Skeletal muscle satellite cell (primary cell): Measurements from ENCODE around the gene GAD1.

Experiments
- H3K27me3 ChIP-seq: 2 replicates; pipeline ENCODE4 v1.7.0; 2013; ENCODE audit warnings: low read length; ENCODE audit not compliant: control insufficient read depth, insufficient read depth
- H3K36me3 ChIP-seq: 2 replicates; pipeline ENCODE4 v1.7.0; 2013; ENCODE audit warnings: mild to moderate bottlenecking, control low read depth, low read length; ENCODE audit not compliant: insufficient read depth
- H3K4me1 ChIP-seq: 2 replicates; pipeline ENCODE4 v1.7.0; 2013; ENCODE audit warnings: low read length; ENCODE audit not compliant: control insufficient read depth, insufficient read depth
- H3K4me2 ChIP-seq: 2 replicates; pipeline ENCODE4 v1.7.0; 2013; ENCODE audit warnings: mild to moderate bottlenecking, low read length
- H3K4me3 ChIP-seq: 2 replicates; pipeline ENCODE4 v1.7.0; 2013; ENCODE audit warnings: low read length
- H3K9ac ChIP-seq: 2 replicates; pipeline ENCODE4 v1.7.0; 2013; ENCODE audit warnings: mild to moderate bottlenecking, low read depth, low read length, moderate library complexity
- H3K9me3 ChIP-seq: replicated peaks from 2 replicates; pipeline ENCODE4 v1.7.0; 2013; ENCODE audit warnings: mild to moderate bottlenecking, control low read depth, low read length

Gene GAD1

DNA sequence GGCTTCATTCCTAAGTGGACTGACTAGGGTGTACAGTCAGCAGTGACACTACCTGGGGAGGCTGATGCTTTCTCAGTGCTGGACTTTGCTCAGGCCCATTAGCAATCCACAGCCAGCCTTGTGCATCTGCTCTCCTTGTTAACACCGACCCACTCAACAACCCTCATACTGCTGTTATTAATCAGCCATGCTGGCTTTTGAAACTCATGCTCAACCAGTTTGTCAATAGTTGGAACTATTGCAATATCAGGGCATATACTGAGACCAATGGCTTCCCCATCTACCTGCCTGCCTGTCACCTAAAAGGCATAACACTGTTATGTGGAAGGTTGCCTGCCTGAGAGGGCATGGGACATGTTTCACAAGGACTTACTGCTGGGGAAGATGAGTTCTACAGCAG lies 39.4 kb downstream of the GAD1 start:
- H3K9me3 ChIP-seq = no peaks in the 10 kb centered on the region
- no peaks in the 10 kb centered on the region for H3K36me3 ChIP-seq
- no peak overlapping the region for H3K9ac ChIP-seq
- H3K4me1 ChIP-seq = no peaks in the 10 kb centered on the region
- no peak overlapping the region for H3K4me2 ChIP-seq
- H3K27me3 ChIP-seq = no peaks in the 10 kb centered on the region
- H3K4me3 ChIP-seq = no peak overlapping the region

DNA sequence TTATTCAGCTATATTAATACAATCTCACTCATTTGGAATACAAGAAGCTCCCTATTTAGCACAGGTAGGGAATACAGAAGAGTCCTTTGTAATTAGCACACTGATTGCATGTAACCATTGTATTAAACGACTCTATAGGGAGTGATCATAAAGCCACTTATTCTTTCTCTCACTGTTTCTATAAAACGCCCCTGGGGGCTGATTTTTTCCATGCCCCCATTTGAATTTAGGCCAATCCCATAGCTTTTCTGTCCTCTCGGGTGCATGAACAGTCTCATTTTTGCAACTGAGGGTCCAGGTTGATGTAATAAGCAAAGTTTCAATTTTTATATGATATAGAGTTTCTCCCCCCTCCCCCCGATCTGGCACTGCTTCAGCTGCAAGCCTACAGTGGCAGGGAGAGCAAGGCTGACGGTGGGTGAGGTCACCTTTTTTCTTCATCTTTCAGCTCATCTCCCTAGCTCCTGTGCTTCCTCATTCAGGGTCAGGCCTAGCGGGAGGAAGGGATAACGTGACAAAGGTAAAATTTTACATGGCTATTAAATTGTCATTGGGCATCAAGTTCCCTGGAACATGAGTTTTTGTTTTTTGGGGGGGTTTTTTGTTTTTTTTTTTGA lies 45.7 kb downstream of the GAD1 start:
- H3K9ac ChIP-seq = no peak overlapping the region
- H3K4me2 ChIP-seq = no peak overlapping the region
- no peaks in the 10 kb centered on the region for H3K4me1 ChIP-seq
- no peaks in the 10 kb centered on the region for H3K9me3 ChIP-seq
- peaks cover 7% of the 10 kb centered on the region for H3K27me3 ChIP-seq
- H3K4me3 ChIP-seq = no peak overlapping the region
- H3K36me3 ChIP-seq = no peaks in the 10 kb centered on the region

DNA sequence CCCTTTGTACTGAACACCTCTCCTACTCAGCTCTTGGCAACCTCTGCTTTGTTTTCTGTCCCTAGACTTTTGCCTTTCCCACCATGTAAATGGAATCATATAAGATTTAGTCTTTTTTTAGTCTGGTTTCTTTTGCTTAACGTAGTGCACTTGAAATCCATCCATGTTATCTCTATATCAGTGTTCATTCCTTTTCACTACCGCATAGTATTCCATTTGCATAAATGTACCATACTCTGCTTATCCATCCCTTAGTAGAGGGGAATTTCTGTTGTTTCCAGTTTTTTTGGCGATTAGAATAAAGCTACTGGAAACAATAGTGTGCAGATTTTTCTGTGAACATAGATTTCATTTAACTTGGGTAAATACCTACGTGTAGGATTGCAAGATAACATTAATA lies 46.4 kb downstream of the GAD1 start:
- peaks cover 7% of the 10 kb centered on the region for H3K27me3 ChIP-seq
- no peaks in the 10 kb centered on the region for H3K9me3 ChIP-seq

DNA sequence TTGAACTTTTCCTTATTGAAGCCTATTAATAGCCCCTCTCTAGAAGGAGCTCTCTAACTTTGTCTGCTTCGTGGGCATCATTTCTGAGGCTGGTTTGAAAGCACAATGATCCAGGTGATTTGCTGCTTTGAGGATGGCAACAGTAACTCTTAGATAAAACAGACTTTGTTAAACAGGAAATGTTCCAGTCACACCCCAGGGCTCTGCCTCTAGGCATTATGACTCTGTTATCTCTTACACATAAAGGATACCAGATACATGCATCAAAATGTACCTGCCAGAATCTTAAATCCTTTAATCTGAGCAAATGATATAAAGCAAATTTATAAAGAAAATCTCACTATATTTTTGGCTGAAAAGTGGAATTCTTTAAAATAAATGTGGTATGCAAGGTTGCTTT lies 52.3 kb downstream of the GAD1 start:
- H3K4me3 ChIP-seq = no peak overlapping the region
- no peaks in the 10 kb centered on the region for H3K9me3 ChIP-seq
- peaks cover 4% of the 10 kb centered on the region for H3K4me1 ChIP-seq
- H3K36me3 ChIP-seq = no peaks in the 10 kb centered on the region
- no peak overlapping the region for H3K4me2 ChIP-seq
- H3K9ac ChIP-seq = no peak overlapping the region
- peaks cover 7% of the 10 kb centered on the region for H3K27me3 ChIP-seq

More for the DNA sequence above, 46.4 kb downstream of the GAD1 start:
- Histone ChIP-seq H3K9ac (no peak overlapping the region), H3K36me3 (no peaks in the 10 kb centered on the region), H3K4me3 (no peak overlapping the region), H3K4me2 (no peak overlapping the region), H3K4me1 (no peaks in the 10 kb centered on the region)

DNA sequence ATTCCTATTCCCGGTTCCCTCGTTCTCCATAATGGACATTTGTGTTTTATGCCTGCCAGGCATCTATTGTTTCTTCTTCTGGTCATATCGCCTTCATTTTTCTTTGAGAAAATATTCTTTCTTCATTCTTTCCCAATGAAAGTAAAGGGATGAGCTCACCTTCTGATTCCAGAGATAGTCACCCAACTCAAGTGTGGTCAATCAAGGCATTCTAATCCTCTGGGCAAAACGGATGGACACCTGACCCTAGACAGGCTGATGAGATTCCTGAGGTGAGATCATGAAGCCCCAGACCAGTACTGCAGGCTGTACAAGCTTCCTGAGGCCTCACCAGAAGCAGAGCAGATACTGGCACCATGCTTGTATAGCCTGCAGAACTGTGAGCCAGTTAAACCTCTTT lies 52.8 kb downstream of the GAD1 start:
- peaks cover 4% of the 10 kb centered on the region for H3K4me1 ChIP-seq
- H3K27me3 ChIP-seq = peaks cover 7% of the 10 kb centered on the region
- H3K4me3 ChIP-seq = no peak overlapping the region
- H3K4me2 ChIP-seq = no peak overlapping the region
- H3K9me3 ChIP-seq = no peaks in the 10 kb centered on the region
- no peaks in the 10 kb centered on the region for H3K36me3 ChIP-seq
- no peak overlapping the region for H3K9ac ChIP-seq

DNA sequence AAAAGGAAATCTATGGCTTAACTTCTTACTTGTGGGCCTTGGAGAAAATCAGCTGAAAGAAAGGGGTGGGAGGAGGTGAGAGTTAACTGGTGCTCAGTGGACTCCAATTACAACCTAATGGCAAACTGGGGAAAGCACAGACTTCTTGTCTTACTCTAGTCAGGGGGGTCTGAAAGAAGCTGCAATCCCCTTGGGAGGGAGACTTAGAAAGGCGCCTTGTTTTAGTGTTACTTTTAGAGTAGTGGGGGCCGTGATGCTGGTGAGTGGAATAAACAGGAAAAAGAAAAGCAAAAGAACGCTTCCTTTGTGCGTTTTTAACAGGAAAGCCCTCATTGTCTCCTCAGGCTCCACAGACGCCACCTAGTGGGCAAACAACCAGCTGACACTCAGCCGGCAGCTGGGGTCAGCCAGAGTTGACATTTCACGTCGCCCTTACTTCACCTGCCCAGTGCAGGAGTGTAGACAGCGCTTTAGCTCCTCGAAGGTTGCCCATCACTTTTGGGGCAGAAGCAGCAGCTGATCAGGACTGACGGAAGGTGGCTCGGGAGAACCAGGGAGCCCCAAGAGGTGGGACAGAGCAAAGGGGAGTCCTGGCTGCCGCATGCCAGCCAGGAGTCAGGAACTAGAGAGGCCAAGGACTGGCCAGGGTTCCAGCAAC lies 56.5 kb downstream of the GAD1 start:
- H3K4me2 ChIP-seq = peak overlapping the region; percentile 80

DNA sequence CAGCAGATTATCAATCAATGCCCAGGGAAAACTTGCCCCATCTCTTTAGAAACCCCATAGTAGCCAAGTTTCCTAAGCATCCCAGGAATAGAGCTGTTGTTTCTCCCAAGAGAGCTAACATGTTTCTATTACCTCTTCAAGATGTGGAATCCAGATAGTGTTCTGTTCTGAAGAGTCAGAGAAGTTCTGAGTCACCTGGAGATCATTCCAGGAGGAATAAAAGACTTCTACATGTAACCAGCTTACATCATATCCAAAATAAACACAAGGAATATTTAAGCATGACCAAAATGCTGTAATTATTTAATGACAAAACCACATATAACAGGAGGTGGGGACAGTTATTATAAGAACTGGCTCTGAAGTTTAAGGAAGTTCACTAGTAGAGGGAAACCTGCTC lies 61.4 kb downstream of the GAD1 start:
- no peak overlapping the region for H3K4me3 ChIP-seq
- peaks cover under 1% of the 10 kb centered on the region for H3K4me1 ChIP-seq
- H3K9me3 ChIP-seq = no peaks in the 10 kb centered on the region
- H3K9ac ChIP-seq = no peak overlapping the region
- no peak overlapping the region for H3K4me2 ChIP-seq
- H3K36me3 ChIP-seq = no peaks in the 10 kb centered on the region
- H3K27me3 ChIP-seq = peaks cover 38% of the 10 kb centered on the region

More for the DNA sequence above, 56.5 kb downstream of the GAD1 start:
- Histone ChIP-seq H3K9ac (peak overlapping the region; percentile 45), H3K4me1 (peaks cover 4% of the 10 kb centered on the region), H3K36me3 (no peaks in the 10 kb centered on the region), H3K9me3 (no peaks in the 10 kb centered on the region), H3K27me3 (peaks cover 18% of the 10 kb centered on the region), H3K4me3 (peak overlapping the region; percentile 60)

DNA sequence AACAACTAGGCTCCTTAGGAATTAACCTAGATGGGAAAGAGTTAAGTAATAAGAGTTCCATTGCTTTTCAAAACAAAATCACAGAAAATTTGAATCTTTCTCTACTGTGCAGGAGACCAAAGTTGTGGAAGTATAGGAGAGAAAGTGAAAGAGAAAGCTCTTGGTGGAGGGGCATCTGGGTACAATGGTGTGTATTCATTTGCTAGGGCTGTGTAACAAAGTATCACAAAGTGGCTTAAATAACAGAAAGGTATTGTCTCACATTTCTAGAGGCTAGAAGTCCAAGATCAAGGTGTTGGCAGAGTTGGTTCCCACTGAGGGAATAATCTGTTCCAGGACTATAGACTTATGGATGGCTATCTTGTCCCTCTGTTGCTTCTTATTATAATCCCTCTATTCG lies 61.8 kb downstream of the GAD1 start:
- Histone ChIP-seq H3K4me1 (no peaks in the 10 kb centered on the region), H3K9me3 (no peaks in the 10 kb centered on the region), H3K9ac (no peak overlapping the region), H3K36me3 (no peaks in the 10 kb centered on the region), H3K4me2 (no peak overlapping the region), H3K4me3 (no peak overlapping the region), H3K27me3 (peaks cover 38% of the 10 kb centered on the region)

DNA sequence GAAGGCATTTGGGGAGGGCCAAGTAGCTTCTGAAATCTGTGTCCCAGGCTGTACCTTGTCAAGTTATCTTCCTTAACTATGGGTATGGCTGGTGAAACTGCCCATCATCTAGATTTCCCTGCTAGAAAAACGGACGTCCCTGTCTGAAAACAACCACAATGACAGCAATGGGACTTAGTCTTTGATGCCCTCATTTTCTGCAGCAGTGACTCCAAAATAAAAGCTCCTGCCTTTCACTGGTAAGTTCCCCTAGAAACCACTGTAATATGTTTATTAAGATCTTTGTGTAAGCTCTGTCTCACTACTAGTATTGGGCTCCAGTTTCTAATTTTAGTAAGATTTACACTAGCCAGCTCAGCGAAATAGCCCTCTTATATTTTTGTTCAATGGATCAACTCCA lies 65.2 kb downstream of the GAD1 start:
- no peak overlapping the region for H3K4me2 ChIP-seq
- no peak overlapping the region for H3K4me3 ChIP-seq
- H3K4me1 ChIP-seq = peaks cover 11% of the 10 kb centered on the region
- H3K9me3 ChIP-seq = no peaks in the 10 kb centered on the region
- no peak overlapping the region for H3K9ac ChIP-seq
- H3K27me3 ChIP-seq = peaks cover 27% of the 10 kb centered on the region
- H3K36me3 ChIP-seq = no peaks in the 10 kb centered on the region

DNA sequence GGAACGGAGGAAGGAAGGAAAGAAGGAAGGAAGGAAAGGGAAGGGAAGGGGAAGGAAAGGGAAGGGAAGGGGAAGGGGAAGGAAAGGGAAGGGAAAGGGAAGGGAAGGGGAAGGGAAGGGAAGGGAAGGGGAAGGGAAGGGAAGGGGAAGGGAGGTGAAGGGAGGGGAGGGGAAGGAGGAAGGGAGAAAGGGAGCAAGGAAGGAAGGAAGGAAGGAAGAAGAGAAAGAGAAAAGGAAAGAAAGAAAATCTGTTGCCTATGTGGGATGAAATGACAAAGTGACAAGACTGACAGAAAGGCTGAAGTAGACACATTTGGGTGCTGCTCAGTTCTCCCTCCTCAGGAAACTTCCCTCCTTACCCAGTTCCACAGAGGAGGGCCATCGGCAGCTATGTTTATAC lies 66.1 kb downstream of the GAD1 start:
- no peak overlapping the region for H3K4me2 ChIP-seq
- no peaks in the 10 kb centered on the region for H3K9me3 ChIP-seq
- H3K4me1 ChIP-seq = peaks cover 11% of the 10 kb centered on the region
- H3K27me3 ChIP-seq = peaks cover 24% of the 10 kb centered on the region
- no peak overlapping the region for H3K4me3 ChIP-seq
- no peak overlapping the region for H3K9ac ChIP-seq
- no peaks in the 10 kb centered on the region for H3K36me3 ChIP-seq

DNA sequence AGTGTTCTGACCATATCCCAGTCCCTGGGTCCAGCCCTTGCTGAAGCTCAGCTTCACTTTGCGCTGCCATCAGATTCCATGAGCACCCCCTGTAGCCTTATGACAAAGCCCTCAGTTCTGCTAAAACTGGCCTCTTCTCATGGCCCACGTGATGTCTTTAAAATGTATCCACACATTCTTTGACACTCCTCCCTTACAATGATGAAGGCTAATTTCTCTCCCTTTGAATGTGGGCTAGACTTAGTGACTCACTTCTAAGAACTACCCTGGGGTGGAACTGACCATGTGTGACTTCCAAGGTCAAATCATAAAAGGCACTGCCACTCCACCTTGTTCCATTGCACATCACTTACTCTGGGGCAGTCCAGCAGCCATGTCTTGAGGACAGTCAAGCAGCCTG lies 67.0 kb downstream of the GAD1 start:
- no peaks in the 10 kb centered on the region for H3K9me3 ChIP-seq

More for the DNA sequence above, 67.0 kb downstream of the GAD1 start:
- Histone ChIP-seq H3K36me3 (no peaks in the 10 kb centered on the region), H3K4me2 (no peak overlapping the region), H3K27me3 (peaks cover 24% of the 10 kb centered on the region), H3K4me1 (peaks cover 11% of the 10 kb centered on the region), H3K9ac (no peak overlapping the region), H3K4me3 (no peak overlapping the region)
